Measurements from ENCODE around the gene TSPO2.

GRCh38 chr6:41049521-41049920 is 7.3 kb downstream of the TSPO2 start:
- TF ChIP-seq ZNF644 (CRISPR knock-in tag; IDR thresholded peaks at IDR 0.05; ENCODE audit: low read depth) (no peak), RXRA (CRISPR knock-in tag; IDR thresholded peaks at IDR 0.05) (no peak), EP300 (IDR thresholded peaks at IDR 0.05; ENCODE audit: low read depth in 2 of 2, low read length in 2 of 2) (no peak), EP300 (CRISPR knock-in tag; IDR thresholded peaks at IDR 0.05; ENCODE audit: borderline replicate concordance) (no peak), MTA3 (CRISPR knock-in tag; IDR thresholded peaks at IDR 0.05) (no peak)

All from HepG2 (cell line).